Measurements from ENCODE around the gene ZNF790.

The ZNF790 gene

DNA sequence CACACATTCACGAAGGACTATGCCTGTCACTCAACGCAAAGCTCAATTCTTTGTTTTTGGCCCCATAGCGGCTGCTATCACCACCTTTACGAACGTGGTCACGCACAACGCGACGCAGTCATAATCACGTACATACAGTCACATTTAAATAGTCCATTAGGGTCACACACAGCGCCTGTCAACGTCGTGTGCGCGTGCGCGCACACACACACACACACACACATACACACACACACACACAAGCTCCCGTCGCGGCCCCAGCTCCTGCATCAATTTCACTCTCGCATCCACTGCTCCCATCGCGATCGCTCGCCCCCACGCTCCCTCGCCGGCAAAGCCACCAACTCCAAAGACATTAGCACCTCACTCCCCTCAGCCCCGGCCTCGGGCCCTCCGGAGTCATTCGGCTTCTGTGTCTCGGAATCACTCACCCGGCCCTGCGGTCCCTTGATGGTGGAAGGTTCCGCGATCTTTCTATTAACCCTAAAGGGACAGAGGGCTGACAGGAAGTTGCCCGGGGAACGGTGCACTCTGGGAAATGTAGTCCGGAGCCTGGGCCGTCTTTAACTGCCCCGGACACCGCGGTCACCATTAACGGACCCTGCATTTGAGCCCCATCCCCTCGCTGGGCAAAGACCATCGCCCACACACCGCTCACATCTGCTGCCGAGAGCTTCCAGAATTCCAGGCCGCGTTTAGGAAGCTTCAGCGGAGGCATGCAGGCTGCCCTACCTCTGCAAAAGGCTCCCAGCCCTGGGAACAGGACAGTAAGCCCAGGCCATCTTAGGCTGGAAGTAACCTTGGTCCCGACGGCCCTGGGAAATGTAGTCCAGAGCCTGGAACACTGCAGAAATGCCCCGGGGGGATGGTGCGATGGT, at the start of gene ZNF790:
Gene ZNF790, minus strand, starts transcription at position 482 of the 878 bp plus-strand sequence. CDS start 12,768 bp downstream, outside the sequence.
- peak; percentile 90 for DNase-seq

DNA sequence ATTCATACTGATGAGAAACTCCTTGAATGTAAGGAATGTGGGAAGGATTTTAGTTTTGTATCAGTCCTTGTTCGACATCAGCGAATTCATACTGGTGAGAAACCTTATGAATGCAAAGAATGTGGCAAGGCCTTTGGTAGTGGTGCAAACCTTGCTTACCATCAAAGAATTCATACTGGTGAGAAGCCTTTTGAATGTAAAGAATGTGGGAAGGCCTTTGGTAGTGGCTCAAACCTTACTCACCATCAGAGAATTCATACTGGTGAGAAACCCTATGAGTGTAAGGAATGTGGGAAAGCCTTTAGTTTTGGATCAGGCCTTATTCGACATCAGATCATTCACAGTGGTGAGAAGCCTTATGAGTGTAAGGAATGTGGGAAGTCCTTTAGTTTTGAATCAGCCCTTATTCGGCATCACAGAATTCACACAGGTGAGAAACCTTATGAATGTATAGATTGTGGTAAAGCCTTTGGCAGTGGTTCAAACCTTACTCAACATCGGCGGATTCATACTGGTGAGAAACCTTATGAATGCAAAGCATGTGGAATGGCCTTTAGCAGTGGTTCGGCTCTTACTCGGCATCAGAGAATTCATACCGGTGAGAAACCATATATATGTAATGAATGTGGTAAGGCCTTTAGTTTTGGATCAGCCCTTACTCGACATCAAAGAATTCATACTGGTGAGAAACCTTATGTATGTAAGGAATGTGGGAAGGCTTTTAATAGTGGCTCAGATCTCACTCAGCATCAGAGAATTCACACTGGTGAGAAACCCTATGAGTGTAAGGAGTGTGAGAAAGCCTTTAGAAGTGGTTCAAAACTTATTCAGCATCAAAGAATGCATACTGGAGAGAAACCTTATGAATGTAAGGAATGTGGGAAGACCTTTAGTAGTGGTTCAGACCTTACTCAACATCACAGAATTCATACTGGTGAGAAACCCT, 39.1 kb upstream of the ZNF790 start:
- DNase-seq, result no peak

DNA sequence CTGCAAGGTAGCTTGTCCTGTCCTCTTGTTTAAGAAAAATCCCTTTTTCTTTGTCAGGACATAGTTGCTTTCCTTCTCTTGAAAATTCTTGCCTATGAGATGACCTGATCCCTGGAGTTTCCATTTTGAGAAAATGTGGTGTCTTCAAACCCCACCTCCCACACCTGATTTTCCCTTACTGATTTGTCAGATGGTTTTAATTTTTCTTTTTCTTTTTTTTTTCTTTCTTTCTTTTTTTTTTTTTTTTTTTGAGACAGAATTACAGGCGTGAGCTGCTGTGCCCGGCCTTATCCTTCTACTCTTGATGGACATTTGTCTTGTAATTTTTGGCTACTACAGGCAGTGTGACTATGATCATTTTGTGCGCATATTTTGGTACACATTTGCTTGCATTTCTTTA, 13.7 kb upstream of the ZNF790 start:
- DNase-seq, result no peak

DNA sequence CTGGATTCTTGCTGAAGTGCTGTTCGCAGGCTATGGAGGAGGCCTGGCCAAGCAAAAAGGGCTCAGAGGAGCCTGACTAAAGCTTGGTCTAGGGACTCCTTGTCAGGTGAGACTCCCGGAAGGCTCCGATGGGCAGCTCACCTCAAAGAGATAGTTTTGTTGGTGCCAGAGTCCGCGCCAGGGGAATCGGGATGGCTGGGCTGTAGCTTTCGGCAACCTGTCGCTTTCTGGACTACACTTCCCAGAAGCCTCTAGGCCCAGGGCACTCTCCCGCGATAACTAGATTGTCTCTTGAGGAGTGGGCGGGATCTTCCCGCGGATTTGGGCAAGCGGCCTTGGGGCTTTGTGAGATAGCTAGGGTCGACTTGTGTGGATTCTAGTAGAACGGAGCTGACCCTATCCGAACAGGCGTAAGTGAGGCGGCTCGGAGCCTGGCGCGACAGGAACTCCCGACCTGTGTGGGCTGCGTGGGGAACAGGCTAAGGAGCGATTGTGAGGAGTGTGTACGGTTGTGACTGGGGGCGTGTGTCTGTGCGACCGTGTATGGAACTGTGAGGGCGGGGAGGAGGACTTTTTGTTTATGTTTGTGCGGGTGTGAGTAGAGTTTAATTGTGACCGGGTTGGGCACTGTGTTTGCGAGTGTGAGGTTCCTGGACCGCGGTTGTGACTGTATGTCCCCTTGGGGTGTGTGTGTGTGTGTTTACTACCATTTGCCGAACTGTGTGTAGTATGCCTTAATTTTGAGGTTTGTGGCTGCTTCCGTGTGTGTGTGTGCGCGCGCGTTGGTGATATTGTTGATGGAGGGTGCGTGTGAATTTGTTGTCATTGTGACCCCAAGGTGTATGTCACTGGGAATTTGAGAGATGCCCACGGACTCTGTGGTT, 12.6 kb upstream of the ZNF790 start, which contains the start of gene ZNF345:
Gene ZNF345, plus strand, starts transcription at position 318 of the 884 bp plus-strand sequence. CDS start 25,955 bp downstream, outside the sequence.
- peak; percentile 94 for DNase-seq

DNA sequence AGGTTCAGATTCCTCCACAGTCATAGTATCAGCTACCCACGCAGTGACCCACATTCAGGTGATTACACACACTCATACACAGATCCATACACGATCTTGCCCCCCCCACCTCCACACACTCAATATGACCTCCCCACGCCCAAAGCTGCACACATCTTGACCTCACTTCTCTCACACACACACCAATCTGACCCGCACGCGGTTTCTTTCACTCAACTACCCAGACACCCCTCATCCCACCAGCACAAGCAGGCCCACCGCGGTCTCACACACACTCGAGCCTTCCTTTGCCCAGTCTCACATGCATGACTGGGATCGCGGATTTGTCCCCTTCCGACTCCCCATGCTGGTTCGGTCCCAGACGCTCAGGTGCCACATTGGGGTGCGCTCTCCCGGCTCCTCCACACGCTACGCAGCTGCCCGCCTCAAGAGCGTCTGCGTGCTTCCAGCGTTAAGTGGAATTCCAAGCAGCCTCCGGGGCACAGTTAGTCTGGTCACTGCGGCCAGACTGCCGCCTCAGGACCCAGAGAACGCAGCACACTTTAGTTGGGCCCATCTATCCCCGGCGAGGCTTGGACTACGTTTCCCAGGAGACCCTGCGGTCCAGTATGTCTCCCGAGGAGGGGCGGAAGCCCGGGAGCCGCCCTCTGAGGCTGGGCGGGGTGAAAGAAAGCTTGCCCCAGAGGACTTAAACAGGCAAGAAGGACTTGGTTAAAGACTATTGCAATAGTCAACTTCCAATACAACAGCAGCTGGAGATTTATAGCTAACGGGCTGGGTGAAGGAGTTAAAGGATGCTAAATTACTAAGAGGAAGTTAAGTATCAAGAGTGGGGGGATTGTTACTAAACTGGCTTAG, 11.7 kb upstream of the ZNF790 start:
- peak; percentile 91 for DNase-seq

DNA sequence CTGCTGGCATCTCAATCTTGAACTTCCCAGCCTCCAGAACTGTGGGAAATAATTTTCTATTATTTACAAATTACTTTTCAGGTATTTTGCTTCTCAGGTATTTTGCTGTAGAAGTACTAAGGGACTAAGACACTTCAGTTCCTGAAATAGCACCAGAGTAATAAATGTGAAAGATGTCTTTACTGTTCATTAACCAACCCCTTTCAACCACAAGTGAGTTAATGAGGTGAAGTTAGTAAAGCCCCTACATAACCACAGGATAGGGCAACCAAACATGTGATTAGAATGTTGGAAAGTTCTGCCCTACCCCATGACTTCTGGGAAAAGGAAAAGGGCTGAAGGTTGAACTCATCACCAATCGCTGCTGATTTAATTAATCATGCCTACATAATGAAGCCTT, 9.8 kb upstream of the ZNF790 start:
- DNase-seq, result peak; percentile 18

DNA sequence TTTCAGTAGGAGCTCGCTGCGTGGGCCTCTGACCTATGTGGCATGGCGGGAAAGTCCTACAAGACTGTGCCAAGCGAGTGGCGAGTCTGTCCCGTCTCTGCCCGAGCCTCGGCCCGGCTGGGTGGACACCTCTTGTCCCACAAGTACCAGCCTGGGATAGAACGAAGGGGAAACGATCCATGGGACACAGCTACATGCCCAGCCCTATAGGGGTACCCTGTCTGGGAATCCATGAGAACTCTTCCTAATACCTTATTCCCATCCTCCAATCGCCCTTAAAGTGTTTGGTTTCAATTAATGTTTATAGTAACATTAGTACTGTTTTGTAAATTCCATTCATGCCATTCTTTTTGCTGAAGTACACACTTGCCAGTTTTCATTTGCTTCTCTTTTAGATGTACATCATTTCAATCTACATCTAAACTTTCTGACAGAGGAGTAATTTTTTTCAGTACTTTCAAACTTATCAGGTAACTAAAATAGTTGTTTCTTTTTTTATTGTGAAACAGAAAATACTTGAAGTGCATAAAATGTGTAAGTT, 667 bp upstream of the ZNF790 start:
- no peak for DNase-seq

DNA sequence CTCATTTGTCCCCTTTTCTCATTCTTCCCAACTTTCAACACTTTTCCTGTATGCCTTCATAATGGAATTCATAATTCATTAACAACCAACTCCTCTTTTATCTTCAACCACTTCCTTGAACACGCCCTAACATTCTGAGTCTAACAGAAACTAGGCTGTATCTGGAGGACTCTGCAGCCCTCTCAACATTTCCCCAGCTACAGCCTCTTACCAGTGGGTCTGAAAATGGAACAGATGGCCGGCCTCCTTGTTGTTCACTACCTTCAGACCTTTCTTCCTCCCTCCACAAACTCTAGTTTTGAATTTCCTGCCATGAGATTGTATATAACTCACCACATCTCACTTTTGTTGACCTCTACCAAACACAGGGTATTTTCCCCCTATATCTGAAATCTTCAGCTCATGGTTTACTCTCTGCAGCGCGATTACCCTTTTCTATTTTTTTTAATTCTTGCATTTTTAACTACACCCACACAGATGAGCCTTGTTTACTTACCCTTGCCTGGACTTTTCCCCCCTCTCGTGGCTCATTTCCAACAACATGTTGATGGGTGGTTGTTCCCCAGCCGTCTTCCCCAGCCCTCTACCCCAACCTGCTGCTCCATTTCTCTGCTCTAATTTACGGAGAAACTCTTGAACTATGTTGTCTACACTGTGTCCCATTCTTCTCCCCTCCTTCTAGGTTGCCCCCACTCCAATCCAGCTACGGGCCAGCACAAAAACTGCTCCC, 846 bp downstream of the ZNF790 start:
- DNase-seq, result no peak

DNA sequence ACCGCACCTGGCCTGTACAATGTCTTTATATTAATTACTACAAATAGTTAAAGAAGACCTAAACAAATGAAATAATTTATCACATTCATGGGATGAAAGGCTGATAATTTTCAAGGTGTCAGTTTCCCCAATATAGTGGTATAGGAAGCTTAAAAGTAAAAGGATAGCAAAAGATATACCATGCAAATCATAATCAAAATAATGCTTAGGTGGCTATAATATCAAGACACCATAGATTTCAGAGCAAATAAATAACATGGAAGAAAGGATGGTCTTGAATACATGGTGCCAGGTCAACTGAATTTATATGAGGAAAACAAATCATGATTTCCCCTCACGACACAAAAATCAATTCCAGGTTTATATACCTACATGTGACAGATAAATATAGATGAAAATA, 4.8 kb downstream of the ZNF790 start:
- no peak for DNase-seq

DNA sequence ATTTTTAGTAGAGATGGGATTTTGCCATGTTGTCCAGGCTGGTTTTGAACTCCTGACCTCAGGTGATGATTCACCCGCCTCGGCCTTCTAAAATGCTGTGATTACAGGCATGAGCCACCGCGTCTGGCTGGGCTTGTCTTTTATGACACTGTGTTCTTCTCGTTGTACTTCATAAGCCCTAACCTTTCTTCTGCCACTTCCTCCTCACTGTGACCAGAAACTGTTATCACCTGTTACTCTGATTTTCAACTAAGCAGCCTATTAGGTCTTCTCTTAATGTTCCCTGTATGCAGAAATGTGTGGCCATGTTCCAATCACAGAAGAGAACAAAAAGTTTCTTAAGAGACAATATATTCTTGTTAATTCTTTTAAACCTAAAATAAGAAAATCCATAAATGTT, 16.4 kb downstream of the ZNF790 start:
- no peak for DNase-seq

DNA sequence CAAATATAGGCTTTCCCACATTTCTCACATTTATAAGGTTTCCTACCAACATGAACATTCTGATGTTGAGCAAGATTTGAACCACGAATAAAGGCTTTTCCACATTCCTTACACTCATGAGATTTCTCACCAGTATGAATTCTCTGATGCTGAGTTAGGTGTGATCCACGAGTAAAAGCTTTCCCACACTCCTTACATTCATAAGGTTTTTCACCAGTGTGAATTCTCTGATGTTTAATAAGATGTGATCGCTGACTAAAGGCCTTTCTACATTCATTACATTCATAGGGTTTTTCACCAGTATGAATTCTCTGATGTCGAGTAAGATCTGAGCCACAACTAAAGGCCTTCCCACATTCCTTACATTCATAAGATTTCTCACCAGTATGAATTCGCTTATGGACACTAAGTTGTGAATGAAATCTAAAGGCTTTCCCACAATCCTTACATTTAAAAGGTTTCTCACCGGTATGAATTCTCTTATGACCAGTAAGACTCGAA, 19.0 kb downstream of the ZNF790 start:
- DNase-seq, result no peak

DNA sequence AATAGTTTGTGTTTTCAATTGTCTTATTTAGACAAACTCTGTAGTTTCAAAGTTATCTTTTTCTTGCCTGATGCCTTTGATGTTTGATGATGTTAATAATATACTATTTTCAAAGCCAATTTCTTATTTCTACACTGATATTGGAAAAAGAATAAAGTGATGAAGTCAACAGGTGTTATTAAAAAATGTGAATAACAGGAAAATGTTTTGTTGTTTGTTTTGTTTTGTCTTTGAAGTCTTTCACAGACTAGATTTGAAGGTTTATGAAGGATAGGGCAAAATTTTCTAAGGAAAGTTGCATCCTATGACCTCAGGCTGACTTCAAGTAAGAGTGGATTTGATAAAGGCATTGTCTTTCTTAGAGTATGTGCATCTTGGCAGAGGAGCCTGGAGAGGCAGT, 31.2 kb downstream of the ZNF790 start:
- no peak for DNase-seq

DNA sequence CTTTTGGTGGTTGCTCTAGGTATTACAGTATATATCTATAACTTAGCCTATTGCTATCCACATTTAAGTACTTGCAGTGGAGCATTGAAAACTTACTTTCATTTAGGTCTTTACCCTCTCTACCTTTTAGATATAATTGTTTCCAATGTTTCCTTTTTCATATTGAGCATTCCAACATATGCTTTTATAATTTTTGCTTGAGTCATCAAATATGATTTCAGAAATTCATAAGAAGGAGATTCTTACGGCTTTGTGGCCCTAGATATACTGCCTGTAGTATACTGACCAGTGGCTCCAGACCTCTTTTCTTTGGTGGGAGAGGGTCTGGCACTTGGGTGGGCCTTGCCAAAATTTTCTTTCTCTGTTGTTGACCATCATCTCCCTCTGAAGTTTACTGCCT, 32.8 kb downstream of the ZNF790 start:
- DNase-seq, result no peak

DNA sequence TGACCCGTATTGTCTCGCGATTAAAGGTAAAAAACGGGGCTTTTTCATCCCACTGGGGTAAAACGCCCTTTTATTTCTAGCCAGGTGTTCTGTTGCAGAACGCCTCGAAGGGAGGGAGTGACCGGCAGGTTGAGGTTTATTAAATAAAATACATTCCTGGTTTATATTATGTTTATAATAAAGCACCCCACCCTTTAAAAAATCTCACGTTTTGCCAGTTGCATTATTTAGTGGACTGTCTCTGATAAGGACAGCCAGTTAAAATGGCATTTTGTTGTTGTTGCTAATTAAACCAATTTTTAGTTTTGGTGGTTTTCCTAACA, 40.4 kb downstream of the ZNF790 start:
- peak; percentile 83 for DNase-seq

DNA sequence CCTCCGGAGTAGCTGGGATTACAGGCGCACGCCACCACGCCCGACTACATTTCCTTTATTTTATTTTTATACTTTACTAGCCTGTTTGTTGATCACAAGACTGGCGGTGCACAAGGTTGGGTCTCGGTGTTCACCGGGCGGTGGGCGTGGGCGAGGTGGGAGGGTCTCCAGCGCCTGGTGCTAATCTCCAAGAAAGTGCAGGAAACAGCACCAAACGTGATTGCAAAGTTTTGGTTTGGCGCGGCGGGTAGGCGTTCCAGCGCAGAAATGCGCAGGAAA, 41.5 kb downstream of the ZNF790 start:
- DNase-seq, result no peak

DNA sequence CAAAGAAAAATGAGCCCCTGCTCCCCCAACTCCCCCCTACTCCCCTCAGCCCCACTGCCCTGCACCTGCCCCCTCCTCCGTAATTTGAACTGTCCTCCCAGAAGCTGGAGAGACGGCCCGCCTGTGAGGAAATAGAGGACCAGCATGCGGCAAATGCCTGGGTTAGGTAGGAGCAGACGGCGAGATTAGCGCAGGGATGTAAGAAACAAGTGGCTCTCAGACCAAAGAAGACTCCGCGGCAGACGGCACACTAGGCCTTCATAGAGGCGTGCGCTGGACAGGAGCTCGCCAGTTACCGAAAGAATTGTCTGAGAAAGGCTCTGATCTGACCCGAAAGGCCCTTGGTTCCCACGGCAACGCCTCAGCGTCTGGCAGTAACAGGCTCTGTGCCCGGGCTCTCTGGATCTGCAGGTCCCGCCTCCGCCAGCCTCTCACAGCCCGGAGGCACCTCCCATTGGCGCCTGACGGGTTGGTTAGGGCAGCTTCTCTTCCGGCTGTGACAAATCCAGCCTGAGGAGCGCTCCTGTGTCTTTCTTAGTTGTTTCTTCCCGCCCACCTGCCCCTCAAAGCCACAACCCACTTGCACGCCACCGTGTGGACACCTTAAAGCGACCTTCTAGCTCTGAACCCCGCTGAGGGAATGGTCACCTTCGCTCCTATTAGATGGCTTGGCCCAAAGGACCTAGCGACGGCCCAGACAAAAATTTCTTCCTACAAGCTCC, 46.6 kb downstream of the ZNF790 start:
- peak; percentile 29 for DNase-seq

DNA sequence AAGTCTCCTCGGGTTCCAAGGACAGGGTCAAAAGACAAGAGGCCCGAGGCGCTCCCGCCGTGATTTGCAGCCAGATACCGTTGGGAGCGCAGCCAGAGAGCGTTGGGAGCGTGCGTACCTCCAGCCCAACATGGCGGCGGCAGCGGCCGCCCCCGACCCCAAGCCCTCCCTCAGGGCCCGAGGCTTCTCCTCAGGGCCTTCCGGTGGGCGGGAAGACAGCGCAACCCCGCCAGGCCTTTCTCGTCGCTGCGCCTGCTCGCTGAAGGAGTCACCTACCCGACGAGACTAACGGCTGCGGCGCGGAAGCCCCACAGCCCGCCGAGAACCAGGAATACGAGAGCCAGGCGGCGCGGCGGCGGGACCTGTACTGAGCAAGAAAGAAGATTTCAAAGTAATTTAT, 62.4 kb downstream of the ZNF790 start:
- no peak for DNase-seq

DNA sequence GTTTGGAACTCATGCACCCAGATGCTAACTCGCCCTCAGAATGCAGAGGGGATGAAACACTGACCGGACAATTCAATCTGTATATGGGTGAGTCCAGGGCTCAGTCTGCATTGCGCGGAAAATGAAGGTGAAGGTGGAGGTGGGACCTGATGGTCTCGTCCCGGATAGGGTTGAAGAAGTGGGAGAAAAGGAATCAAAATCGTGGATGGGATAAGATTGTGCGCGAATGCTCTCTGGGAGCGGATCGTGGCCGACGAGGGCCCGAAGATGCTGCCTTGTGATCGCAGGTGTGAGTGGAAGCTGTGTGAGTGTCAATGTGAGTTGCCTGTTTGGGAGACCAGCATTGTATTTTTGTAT, 65.0 kb downstream of the ZNF790 start:
- no peak for DNase-seq

DNA sequence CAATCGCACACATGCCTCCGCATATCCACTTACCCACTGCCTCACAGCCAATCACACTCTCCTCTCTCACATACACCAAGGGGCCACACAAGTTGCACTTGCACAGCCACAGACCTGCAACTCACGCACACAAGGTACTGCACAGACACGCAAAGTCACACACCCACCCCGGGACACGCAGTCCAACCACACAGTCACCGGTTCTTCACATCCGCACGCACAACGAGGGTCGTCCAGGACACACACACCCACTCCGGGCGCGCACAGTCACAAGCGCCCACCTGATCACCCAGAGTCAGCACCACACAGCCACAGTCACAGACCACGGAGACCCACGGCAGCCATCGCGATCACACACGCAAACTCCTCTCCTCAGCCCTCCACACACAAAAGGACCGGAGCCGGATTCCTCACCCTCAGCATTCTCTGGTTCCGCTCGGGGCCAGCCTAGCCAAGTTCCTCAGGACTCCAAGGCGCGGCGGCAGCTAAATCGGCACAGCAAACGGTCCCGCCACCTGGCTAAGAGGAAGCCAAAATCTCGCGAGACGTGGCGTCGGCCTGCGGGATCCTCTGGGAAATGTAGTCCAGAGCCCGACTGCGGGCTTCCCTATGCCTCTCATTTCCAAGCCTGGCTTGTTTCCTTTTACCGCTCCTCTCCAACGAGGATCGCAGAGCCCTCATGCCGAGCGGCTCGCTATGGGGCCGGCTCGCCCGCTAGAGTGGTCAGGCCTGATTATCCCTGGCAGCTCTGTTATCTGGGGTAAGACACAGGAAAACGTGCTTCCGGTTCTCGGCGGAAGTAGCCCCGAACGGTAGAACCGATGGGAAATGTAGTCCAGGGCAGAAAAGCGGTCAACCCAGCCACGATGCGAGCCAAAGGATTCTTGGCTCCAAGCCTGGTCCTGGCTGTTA, 65.6 kb downstream of the ZNF790 start, which contains the start of gene ZNF850:
Gene ZNF850, minus strand, starts transcription at position 497 of the 912 bp plus-strand sequence. CDS start 10,201 bp downstream, outside the sequence.
- peak; percentile 94 for DNase-seq

Measured in CD4-positive, alpha-beta T cell treated with Interleukin-21 for 1 hour (primary cell).